GM23338 (cell line): ENCODE data around the gene ITGB7. TPM values are rescaled to one million over a fixed set of nuclear protein-coding genes. Genes with fewer than 3 reads are reported as not detected.

ENCODE experiments used
- EZH2 ChIP-seq: fragments of 200-600 bp; sonication (generic); IDR thresholded peaks from one replicate; pipeline ENCODE4 v1.8.0; 2017; ENCODE audit warnings: antibody characterized with exemption, mild to moderate bottlenecking, low read depth; ENCODE audit not compliant: unreplicated experiment
- EZH2phosphoT487 ChIP-seq: fragments of 200-600 bp; sonication (generic); IDR thresholded peaks from one replicate; pipeline ENCODE4 v1.8.1; 2018; ENCODE audit warnings: antibody characterized with exemption; ENCODE audit not compliant: unreplicated experiment
- JUNB ChIP-seq: IDR thresholded peaks from one replicate; pipeline ENCODE4 v1.6.1; 2016; ENCODE audit warnings: antibody characterized with exemption; ENCODE audit not compliant: unreplicated experiment
- NANOG ChIP-seq: IDR thresholded peaks from 2 replicates; pipeline ENCODE4 v1.6.1; 2016; ENCODE audit warnings: antibody characterized with exemption, borderline replicate concordance
- POLR2AphosphoS5 ChIP-seq: IDR thresholded peaks from 2 replicates; pipeline ENCODE4 v1.6.1; 2016; ENCODE audit warnings: antibody characterized with exemption, low read depth
- ZNF331 ChIP-seq: fragments of 250-450 bp; sonication (Bioruptor Pico); IDR thresholded peaks from 2 replicates; pipeline ENCODE4 v1.5.0; 2020; ENCODE audit warnings: low read depth, mild to moderate bottlenecking, moderate library complexity
- polyA plus RNA-seq: library from polyadenylated mRNA; unstranded; fragments of >200 nt; fragmentation: Nextera tagmentation; extraction: Ambion mirVana; gene quantifications from 2 replicates; pipeline ENCODE4 v1.2.1, GENCODE V29; 2016
- total RNA-seq: library from RNA; depleted of rRNA; stranded (reverse); fragments of >200 nt; shearing (Covaris generic); gene quantifications from 2 replicates; pipeline ENCODE4 v1.2.3, GENCODE V29; 2014
- TF ChIP-seq, protein P1 (sequence below): IDR thresholded peaks from one replicate; pipeline ENCODE4 v1.6.1; 2018; ENCODE audit warnings: antibody characterized with exemption; ENCODE audit not compliant: unreplicated experiment
- TF ChIP-seq, protein P2 (sequence below): fragments of 250-450 bp; sonication (Bioruptor Pico); IDR thresholded peaks from 2 replicates; pipeline ENCODE4 v1.5.0; 2020; ENCODE audit warnings: mild to moderate bottlenecking, moderate library complexity

ITGB7 gene
- total and polyA plus RNA-seq, 2 experiments from 2014 or later, result 0.32 TPM; not detected in 1

DNA sequence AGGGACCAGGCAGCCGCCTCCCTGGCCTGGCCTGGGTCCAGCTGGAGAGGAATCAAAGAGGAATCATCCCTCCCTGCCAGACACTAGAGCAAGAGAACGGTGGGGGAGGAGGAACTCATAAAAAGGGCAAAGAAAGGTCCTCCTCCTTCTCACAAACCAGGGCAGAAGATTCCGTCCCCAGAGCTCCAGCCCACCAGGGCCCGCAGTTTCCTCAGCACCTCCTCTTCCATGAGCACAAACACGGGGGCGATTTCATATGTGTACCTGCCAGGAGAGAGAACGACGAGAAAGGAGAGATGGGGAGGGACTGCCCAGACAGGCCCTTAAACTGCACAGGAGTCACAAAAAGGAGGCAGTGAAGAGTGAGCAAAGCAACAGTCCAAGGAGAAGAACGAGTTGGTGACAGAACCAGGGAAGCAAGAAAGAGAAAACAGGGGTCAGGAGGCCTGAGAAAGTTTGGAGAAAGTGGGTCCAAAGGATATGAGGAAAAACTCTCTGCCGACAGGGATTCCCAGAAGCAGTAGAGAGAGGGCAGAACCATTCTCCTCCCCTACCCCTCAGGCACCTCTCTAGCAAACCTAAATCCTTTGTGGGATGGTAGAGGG lies 35.2 kb downstream of the ITGB7 start (continued):
- TF ChIP-seq, protein P1, sequence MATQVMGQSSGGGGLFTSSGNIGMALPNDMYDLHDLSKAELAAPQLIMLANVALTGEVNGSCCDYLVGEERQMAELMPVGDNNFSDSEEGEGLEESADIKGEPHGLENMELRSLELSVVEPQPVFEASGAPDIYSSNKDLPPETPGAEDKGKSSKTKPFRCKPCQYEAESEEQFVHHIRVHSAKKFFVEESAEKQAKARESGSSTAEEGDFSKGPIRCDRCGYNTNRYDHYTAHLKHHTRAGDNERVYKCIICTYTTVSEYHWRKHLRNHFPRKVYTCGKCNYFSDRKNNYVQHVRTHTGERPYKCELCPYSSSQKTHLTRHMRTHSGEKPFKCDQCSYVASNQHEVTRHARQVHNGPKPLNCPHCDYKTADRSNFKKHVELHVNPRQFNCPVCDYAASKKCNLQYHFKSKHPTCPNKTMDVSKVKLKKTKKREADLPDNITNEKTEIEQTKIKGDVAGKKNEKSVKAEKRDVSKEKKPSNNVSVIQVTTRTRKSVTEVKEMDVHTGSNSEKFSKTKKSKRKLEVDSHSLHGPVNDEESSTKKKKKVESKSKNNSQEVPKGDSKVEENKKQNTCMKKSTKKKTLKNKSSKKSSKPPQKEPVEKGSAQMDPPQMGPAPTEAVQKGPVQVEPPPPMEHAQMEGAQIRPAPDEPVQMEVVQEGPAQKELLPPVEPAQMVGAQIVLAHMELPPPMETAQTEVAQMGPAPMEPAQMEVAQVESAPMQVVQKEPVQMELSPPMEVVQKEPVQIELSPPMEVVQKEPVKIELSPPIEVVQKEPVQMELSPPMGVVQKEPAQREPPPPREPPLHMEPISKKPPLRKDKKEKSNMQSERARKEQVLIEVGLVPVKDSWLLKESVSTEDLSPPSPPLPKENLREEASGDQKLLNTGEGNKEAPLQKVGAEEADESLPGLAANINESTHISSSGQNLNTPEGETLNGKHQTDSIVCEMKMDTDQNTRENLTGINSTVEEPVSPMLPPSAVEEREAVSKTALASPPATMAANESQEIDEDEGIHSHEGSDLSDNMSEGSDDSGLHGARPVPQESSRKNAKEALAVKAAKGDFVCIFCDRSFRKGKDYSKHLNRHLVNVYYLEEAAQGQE, result no peak
- TF ChIP-seq EZH2 (no peak), ZNF331 (CRISPR knock-in tag) (no peak), NANOG (no peak), POLR2AphosphoS5 (no peak), JUNB (no peak), EZH2phosphoT487 (no peak)
- TF ChIP-seq, protein P2, sequence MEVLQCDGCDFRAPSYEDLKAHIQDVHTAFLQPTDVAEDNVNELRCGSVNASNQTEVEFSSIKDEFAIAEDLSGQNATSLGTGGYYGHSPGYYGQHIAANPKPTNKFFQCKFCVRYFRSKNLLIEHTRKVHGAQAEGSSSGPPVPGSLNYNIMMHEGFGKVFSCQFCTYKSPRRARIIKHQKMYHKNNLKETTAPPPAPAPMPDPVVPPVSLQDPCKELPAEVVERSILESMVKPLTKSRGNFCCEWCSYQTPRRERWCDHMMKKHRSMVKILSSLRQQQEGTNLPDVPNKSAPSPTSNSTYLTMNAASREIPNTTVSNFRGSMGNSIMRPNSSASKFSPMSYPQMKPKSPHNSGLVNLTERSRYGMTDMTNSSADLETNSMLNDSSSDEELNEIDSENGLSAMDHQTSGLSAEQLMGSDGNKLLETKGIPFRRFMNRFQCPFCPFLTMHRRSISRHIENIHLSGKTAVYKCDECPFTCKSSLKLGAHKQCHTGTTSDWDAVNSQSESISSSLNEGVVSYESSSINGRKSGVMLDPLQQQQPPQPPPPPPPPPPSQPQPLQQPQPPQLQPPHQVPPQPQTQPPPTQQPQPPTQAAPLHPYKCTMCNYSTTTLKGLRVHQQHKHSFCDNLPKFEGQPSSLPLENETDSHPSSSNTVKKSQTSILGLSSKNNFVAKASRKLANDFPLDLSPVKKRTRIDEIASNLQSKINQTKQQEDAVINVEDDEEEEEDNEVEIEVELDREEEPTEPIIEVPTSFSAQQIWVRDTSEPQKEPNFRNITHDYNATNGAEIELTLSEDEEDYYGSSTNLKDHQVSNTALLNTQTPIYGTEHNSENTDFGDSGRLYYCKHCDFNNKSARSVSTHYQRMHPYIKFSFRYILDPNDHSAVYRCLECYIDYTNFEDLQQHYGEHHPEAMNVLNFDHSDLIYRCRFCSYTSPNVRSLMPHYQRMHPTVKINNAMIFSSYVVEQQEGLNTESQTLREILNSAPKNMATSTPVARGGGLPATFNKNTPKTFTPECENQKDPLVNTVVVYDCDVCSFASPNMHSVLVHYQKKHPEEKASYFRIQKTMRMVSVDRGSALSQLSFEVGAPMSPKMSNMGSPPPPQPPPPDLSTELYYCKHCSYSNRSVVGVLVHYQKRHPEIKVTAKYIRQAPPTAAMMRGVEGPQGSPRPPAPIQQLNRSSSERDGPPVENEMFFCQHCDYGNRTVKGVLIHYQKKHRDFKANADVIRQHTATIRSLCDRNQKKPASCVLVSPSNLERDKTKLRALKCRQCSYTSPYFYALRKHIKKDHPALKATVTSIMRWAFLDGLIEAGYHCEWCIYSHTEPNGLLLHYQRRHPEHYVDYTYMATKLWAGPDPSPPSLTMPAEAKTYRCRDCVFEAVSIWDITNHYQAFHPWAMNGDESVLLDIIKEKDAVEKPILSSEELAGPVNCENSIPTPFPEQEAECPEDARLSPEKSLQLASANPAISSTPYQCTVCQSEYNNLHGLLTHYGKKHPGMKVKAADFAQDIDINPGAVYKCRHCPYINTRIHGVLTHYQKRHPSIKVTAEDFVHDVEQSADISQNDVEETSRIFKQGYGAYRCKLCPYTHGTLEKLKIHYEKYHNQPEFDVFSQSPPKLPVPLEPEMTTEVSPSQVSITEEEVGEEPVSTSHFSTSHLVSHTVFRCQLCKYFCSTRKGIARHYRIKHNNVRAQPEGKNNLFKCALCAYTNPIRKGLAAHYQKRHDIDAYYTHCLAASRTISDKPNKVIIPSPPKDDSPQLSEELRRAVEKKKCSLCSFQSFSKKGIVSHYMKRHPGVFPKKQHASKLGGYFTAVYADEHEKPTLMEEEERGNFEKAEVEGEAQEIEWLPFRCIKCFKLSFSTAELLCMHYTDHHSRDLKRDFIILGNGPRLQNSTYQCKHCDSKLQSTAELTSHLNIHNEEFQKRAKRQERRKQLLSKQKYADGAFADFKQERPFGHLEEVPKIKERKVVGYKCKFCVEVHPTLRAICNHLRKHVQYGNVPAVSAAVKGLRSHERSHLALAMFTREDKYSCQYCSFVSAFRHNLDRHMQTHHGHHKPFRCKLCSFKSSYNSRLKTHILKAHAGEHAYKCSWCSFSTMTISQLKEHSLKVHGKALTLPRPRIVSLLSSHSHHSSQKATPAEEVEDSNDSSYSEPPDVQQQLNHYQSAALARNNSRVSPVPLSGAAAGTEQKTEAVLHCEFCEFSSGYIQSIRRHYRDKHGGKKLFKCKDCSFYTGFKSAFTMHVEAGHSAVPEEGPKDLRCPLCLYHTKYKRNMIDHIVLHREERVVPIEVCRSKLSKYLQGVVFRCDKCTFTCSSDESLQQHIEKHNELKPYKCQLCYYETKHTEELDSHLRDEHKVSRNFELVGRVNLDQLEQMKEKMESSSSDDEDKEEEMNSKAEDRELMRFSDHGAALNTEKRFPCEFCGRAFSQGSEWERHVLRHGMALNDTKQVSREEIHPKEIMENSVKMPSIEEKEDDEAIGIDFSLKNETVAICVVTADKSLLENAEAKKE (CRISPR knock-in tag), result no peak
